ENCODE results near the gene DPP10.

Gene DPP10

GRCh38 chr2:115161081-115161770, 718.8 kb downstream of the DPP10 start:
- DNase-seq (ENCODE audit: low read depth) = no peak

DNA sequence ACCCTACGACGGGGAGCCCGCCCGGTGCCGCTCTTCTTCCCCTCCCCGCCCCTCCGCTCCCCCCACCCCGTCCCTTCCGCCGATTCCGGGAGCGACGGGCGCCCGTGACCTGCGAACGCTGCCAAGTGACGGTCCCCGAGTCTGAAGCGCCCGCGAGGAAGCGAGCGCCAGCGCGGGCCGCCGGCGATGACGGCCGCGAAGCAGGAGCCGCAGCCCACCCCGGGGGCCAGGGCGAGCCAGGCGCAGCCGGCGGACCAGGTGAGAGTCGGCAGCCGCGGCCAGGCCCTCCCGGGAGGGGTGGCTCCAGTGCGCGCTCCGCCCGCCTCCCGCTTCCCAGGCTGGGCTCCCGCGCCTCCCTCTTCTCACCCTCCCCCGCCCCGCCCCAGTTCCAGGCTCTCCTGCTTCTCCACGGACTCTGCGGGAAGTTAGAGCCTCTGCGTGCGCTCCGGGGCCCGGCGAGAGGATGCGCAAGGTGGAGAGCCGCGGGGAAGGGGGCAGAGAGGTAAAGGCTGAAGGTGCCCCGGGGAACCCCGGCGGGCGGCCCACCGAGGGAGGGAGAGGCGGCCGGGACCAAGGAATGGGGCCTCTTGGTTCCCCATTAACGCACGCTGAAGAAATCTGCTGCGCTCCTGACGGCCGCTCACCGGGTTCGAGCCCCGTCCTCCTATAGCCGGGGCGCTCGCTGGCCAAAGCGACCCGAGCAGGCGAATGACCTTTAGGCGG, 719.5 kb downstream of the DPP10 start:
- no peak for DNase-seq (ENCODE audit: low read depth)

- no peak for DNase-seq (ENCODE audit: low read depth)
Measured at GRCh38 chr2:115162494-115163293, 720.3 kb downstream of the DPP10 start.

- DNase-seq (ENCODE audit: low read depth) = no peak
Measured at GRCh38 chr2:115163572-115163971, 721.1 kb downstream of the DPP10 start.

DNA sequence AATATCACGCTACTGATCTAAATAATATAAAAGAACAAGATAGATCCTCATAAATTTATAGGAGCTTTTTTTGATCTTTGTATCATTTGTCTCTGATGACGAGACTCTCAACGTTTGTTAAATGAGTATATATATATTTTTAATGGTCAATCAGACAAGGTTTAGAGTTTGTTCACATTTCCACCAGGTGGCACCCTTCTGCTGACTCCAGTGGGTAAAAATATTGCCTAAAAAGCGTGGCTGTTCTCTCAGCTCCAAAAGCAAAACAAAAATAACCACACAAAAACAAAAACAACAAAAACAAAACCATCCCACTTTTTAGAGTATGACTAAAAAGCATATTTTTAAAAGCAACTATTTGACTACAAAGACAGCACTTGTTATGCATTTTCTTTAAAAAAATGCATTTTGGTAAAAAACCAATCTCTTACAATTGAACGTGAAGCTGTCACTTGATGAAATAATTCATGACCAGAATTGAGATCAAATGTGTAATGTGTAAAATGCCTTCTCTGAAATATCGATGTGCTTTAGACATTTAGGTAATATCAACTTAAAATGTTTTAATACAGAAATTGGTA, 723.2 kb downstream of the DPP10 start:
- no peak for DNase-seq (ENCODE audit: low read depth)

GRCh38 chr2:115168457-115168856, 726.0 kb downstream of the DPP10 start:
- no peak for DNase-seq (ENCODE audit: low read depth)

- no peak for DNase-seq (ENCODE audit: low read depth)
Measured at GRCh38 chr2:115169814-115170213, 727.4 kb downstream of the DPP10 start.

GRCh38 chr2:115171751-115172150, 729.3 kb downstream of the DPP10 start:
- no peak for DNase-seq (ENCODE audit: low read depth)

GRCh38 chr2:115174651-115175050, 732.2 kb downstream of the DPP10 start:
- no peak for DNase-seq (ENCODE audit: low read depth)

- DNase-seq (ENCODE audit: low read depth) = no peak
Measured at GRCh38 chr2:115183144-115183543, 740.7 kb downstream of the DPP10 start.

DNA sequence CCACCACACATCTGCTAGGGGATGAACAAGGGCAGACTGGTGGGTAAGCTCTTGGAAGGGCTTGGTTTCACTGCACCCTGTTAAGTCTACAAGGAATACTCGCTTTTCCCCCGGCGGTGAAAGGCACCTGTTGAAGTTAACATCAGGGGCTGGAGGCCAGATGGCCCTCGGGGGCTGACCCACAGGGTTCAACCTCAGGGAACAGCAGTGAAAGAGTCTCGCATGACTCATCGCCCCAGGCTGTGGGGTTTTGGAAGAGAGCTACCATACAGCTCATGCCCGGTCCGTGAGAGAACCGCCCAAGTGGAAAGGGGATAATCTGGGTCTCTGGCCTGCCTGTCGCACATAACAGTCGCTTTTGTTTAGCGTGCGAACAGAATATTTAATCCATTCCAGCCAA, 748.0 kb downstream of the DPP10 start:
- DNase-seq (ENCODE audit: low read depth) = no peak

DNA sequence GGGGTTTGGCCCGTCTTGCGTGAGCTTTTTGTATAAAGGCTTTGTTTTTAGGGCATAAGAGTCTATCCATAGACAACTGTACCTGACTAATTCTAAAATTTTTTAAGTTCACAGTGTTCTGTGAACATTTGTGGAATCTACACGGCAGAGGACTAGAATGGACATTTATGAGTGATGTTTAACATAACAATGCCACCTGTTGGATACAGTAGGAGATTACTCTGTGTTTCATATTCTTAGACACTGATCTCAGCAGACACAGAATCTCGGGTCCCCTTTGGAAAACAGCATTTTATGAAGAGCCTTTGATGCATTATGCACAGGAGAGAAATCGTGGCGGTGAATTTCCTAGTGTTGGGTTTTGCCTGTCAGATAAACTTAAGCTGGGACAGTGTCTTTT, 752.2 kb downstream of the DPP10 start:
- DNase-seq (ENCODE audit: low read depth) = no peak

DNA sequence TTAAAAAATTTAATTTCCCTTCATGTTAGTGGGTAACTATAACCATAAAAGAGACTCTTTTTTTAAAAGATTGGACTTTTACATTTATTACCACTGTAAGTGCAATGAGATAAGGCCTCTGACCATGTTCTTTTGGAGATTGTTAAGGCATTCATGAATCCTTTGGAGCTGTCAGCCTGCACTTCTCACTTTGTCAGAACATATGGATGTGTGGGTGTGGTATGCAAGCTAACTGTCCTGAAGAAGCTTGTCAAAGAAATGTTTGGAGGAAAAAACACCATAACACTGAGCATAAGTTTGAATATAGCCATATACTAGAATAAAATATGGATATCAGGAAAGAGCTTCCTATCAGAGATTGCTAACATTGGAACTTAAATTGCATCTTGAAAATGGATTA, 754.1 kb downstream of the DPP10 start:
- no peak for DNase-seq (ENCODE audit: low read depth)

DNA sequence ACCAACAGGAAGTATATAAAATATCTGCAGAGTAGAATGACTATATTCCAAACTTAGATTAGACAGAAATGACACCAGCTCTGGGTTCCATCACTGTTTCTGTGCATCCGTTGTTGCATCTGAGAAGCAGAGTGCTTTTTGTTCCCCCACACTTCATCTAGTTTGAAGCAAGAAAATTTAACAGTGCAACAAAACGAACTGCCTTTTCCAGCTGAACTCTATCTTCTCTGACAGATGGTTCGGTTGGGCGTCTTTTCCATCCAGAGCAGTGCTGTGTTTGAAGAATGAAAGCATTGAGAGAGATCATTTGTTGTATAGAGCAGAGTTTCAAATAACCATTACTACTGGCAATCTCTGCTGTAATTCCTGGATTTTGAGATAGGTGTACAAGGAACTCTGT, 757.5 kb downstream of the DPP10 start:
- no peak for DNase-seq (ENCODE audit: low read depth)

GRCh38 chr2:115201386-115201785, 758.9 kb downstream of the DPP10 start:
- DNase-seq (ENCODE audit: low read depth) = no peak

GRCh38 chr2:115208493-115209164, 766.2 kb downstream of the DPP10 start:
- no peak for DNase-seq (ENCODE audit: low read depth)

GRCh38 chr2:115214050-115214449, 771.6 kb downstream of the DPP10 start:
- no peak for DNase-seq (ENCODE audit: low read depth)

- DNase-seq (ENCODE audit: low read depth) = no peak
Measured at GRCh38 chr2:115219296-115219695, 776.9 kb downstream of the DPP10 start.

- DNase-seq (ENCODE audit: low read depth) = no peak
Measured at GRCh38 chr2:115234186-115234585, 791.7 kb downstream of the DPP10 start.

DNA sequence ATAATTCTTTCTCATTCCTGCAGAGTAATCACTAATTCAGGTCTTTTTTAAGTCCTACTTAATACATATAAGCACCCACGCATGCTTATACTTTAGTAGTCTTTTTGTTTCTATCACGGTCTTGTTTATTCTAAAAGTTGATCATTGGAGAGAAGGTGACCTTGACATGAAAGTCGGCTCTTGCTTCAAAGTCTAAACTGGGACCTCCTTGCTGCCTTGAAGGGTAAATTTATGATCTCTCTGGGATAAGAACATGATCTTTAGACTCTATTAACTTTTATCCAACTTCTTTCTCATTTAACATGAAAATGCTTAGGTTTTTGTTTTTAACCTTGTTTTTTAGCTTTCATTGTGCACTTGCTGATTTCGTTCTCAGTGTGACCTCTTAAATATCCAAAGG, 792.3 kb downstream of the DPP10 start:
- no peak for DNase-seq (ENCODE audit: low read depth)

DNA sequence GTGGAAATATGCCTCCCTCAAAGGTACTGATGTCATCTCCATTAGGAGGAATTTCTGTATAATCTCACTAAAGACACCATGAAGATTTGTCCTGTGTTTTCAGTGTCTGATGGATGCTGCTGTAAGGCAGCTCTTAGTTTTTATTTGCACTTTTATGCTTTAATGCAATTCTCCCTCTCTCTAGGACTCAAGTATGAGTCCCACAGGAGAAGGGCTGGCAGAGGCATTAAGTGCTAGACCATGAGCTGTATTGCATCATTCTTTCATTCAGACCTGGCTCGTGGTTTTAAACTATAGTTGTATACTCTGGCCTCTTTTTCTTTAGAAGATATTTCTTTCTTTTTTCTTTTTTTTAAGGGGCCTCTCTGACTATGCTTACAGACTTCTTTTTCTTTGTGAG, 805.6 kb downstream of the DPP10 start:
- DNase-seq (ENCODE audit: low read depth) = no peak

DNA sequence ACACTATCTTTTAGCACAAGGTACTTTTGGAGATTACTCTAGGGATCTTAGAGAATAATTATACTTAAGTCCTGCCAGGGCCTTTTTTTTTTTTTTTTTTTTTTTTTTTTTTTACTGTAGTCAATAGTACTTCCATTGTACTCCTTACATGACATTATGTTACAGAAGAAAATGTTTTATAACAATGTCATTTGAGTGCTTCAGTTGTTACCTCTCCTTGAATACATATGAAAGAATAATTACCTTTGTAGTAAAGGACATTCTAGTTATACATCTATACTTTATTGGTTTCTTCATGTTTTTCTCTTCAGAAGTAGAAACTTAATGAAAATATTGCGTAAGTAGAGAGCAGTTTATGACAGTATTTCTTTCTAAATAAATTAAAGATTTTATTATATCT, 834.9 kb downstream of the DPP10 start:
- no peak for DNase-seq (ENCODE audit: low read depth)

Data from activated T-cell treated with anti-CD3 and anti-CD28 coated beads for 48 hours (primary cell).